ENCODE data around the gene KCNIP1. TPM values are rescaled to one million over a fixed set of nuclear protein-coding genes. Genes with fewer than 3 reads are reported as not detected.

Gene KCNIP1
- polyA plus RNA-seq, 1 of the 3 experiments (the other 2 are of a cell fraction): 1.3 TPM

DNA sequence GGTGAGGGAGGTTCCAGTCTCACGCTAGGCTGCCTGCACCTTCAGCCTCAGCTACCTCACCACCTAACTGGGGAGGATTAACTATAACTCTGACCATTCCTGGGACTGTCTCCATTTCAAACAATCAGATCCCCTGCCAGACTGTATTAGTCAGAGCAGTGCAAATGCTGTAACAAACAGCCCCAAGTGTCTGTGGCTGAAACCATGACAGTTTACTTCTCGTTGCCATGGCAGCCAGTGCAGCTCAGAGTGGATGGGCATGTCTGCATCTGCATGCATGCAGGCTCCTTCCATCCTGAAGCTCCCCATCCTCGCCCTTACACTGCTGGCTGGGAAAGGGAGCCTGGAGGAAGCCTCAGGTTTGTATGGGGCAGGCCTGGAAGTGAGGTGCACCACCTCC, 86.7 kb downstream of the KCNIP1 start:
- no peak overlapping the region for H3K9ac ChIP-seq
- H3K9me3 ChIP-seq: no peaks in the 10 kb centered on the region
- H3K4me1 ChIP-seq (ENCODE audit: control insufficient read depth in 1 of 2, insufficient read depth in 2 of 2, low read depth in 1 of 2, low read length in 1 of 2): no peaks in the 10 kb centered on the region
- H4K20me1 ChIP-seq (ENCODE audit: insufficient read depth): no peaks in the 10 kb centered on the region
- H3K9me2 ChIP-seq: no peaks in the 10 kb centered on the region
- no peak overlapping the region for H3K27ac ChIP-seq (ENCODE audit: low read depth in 2 of 2, low read length in 1 of 2)
- H2AFZ ChIP-seq (ENCODE audit: low read depth): no peak overlapping the region
- H3K4me3 ChIP-seq (ENCODE audit: low read depth in 2 of 2, low read length in 1 of 2): no peak overlapping the region
- WGBS (ENCODE audit: low lambda C conversion rate): 20% methylated on average over 3 of the region's 3 CpGs
- H3K36me3 ChIP-seq (replicated peaks in 1 of 2; ENCODE audit: control insufficient read depth in 1 of 2, insufficient read depth in 2 of 2, low read length in 1 of 2): no peaks in the 10 kb centered on the region
- H3K4me2 ChIP-seq: no peak overlapping the region
- ChIA-PET POLR2A (no interaction called here), CTCF (interaction anchor here (1.7 to 27.0 kb wide), 2 partner anchors 9 to 37 kb away, joined by 3 to 614 read pairs; no protein-coding TSS in a partner anchor)
- no peaks in the 10 kb centered on the region for H3K79me2 ChIP-seq (ENCODE audit: insufficient read depth)
- no peaks in the 10 kb centered on the region for H3F3A ChIP-seq (replicated peaks; ENCODE audit: insufficient read depth)
- no peak for DNase-seq
- no peaks in the 10 kb centered on the region for H3K27me3 ChIP-seq (ENCODE audit: insufficient read depth)
- TF ChIP-seq, protein P1, sequence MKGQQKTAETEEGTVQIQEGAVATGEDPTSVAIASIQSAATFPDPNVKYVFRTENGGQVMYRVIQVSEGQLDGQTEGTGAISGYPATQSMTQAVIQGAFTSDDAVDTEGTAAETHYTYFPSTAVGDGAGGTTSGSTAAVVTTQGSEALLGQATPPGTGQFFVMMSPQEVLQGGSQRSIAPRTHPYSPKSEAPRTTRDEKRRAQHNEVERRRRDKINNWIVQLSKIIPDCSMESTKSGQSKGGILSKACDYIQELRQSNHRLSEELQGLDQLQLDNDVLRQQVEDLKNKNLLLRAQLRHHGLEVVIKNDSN (IDR thresholded peaks at IDR 0.05; ENCODE audit: borderline replicate concordance, low read depth): no peak
- TF ChIP-seq RFX5 (IDR thresholded peaks at IDR 0.05; ENCODE audit: low read length) (no peak), NFIC (IDR thresholded peaks at IDR 0.05; ENCODE audit: borderline replicate concordance) (no peak), EZH2phosphoT487 (IDR thresholded peaks at IDR 0.05; ENCODE audit: borderline replicate concordance, low read depth) (no peak), FOSL2 (IDR thresholded peaks at IDR 0.05; ENCODE audit: borderline replicate concordance, low read depth) (no peak), FOXM1 (IDR thresholded peaks at IDR 0.05; ENCODE audit: low read depth) (no peak), RCOR1 (IDR thresholded peaks at IDR 0.05; ENCODE audit: low read length) (no peak), JUND (IDR thresholded peaks at IDR 0.05) (no peak), CHD2 (IDR thresholded peaks at IDR 0.05; ENCODE audit: low read length, partially characterized antibody) (no peak), RXRA (IDR thresholded peaks at IDR 0.05; ENCODE audit: borderline replicate concordance, low read depth) (no peak), YY1 (IDR thresholded peaks at IDR 0.05; ENCODE audit: low read depth) (no peak), GATA2 (CRISPR knock-in tag; IDR thresholded peaks at IDR 0.05) (no peak), TAF1 (IDR thresholded peaks at IDR 0.05; ENCODE audit: borderline replicate concordance, low read depth, low read length) (no peak)
- TF ChIP-seq, protein P2, sequence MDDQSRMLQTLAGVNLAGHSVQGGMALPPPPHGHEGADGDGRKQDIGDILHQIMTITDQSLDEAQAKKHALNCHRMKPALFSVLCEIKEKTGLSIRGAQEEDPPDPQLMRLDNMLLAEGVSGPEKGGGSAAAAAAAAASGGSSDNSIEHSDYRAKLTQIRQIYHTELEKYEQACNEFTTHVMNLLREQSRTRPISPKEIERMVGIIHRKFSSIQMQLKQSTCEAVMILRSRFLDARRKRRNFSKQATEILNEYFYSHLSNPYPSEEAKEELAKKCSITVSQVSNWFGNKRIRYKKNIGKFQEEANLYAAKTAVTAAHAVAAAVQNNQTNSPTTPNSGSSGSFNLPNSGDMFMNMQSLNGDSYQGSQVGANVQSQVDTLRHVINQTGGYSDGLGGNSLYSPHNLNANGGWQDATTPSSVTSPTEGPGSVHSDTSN (IDR thresholded peaks at IDR 0.05): no peak
- TF ChIP-seq, protein P3, sequence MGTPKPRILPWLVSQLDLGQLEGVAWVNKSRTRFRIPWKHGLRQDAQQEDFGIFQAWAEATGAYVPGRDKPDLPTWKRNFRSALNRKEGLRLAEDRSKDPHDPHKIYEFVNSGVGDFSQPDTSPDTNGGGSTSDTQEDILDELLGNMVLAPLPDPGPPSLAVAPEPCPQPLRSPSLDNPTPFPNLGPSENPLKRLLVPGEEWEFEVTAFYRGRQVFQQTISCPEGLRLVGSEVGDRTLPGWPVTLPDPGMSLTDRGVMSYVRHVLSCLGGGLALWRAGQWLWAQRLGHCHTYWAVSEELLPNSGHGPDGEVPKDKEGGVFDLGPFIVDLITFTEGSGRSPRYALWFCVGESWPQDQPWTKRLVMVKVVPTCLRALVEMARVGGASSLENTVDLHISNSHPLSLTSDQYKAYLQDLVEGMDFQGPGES (IDR thresholded peaks at IDR 0.05; ENCODE audit: low read depth, low read length): no peak
- TF ChIP-seq, protein P4, sequence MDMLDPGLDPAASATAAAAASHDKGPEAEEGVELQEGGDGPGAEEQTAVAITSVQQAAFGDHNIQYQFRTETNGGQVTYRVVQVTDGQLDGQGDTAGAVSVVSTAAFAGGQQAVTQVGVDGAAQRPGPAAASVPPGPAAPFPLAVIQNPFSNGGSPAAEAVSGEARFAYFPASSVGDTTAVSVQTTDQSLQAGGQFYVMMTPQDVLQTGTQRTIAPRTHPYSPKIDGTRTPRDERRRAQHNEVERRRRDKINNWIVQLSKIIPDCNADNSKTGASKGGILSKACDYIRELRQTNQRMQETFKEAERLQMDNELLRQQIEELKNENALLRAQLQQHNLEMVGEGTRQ (IDR thresholded peaks at IDR 0.05; ENCODE audit: borderline replicate concordance, low read depth, low read length): no peak
- TF ChIP-seq, protein P5, sequence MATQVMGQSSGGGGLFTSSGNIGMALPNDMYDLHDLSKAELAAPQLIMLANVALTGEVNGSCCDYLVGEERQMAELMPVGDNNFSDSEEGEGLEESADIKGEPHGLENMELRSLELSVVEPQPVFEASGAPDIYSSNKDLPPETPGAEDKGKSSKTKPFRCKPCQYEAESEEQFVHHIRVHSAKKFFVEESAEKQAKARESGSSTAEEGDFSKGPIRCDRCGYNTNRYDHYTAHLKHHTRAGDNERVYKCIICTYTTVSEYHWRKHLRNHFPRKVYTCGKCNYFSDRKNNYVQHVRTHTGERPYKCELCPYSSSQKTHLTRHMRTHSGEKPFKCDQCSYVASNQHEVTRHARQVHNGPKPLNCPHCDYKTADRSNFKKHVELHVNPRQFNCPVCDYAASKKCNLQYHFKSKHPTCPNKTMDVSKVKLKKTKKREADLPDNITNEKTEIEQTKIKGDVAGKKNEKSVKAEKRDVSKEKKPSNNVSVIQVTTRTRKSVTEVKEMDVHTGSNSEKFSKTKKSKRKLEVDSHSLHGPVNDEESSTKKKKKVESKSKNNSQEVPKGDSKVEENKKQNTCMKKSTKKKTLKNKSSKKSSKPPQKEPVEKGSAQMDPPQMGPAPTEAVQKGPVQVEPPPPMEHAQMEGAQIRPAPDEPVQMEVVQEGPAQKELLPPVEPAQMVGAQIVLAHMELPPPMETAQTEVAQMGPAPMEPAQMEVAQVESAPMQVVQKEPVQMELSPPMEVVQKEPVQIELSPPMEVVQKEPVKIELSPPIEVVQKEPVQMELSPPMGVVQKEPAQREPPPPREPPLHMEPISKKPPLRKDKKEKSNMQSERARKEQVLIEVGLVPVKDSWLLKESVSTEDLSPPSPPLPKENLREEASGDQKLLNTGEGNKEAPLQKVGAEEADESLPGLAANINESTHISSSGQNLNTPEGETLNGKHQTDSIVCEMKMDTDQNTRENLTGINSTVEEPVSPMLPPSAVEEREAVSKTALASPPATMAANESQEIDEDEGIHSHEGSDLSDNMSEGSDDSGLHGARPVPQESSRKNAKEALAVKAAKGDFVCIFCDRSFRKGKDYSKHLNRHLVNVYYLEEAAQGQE (IDR thresholded peaks at IDR 0.05; ENCODE audit: low read depth, low read length): no peak

Measured in SK-N-SH (cell line).